Neuronal stem cell (in vitro differentiated cells): ENCODE data around the gene FAM120B.

Experiments used
- DNase-seq: peaks from one replicate; pipeline ENCODE4 v3.0.0-alpha.2; 2013; ENCODE audit warnings: low spot score
- H2AFZ ChIP-seq: one replicate; pipeline ENCODE4 v1.6.1; 2013; ENCODE audit warnings: mild to moderate bottlenecking, low read length, inconsistent platforms
- H2AK5ac ChIP-seq: 2 replicates; pipeline ENCODE4 v1.6.1; 2013; ENCODE audit warnings: low read depth, mild to moderate bottlenecking, inconsistent platforms, low read length, moderate library complexity, mixed read lengths
- H2BK120ac ChIP-seq: 2 replicates; pipeline ENCODE4 v1.6.1; 2013; ENCODE audit warnings: low read depth, mild to moderate bottlenecking, inconsistent platforms, low read length, moderate library complexity, mixed read lengths
- H2BK12ac ChIP-seq: one replicate; pipeline ENCODE4 v1.6.1; 2013; ENCODE audit warnings: low read length, inconsistent platforms
- H2BK15ac ChIP-seq: 2 replicates; pipeline ENCODE4 v1.6.1; 2013; ENCODE audit warnings: mild to moderate bottlenecking, low read length, inconsistent platforms, mixed read lengths
- H2BK5ac ChIP-seq: one replicate; pipeline ENCODE4 v1.6.1; 2013; ENCODE audit warnings: inconsistent platforms, mild to moderate bottlenecking, low read length, moderate library complexity
- H3K14ac ChIP-seq: one replicate; pipeline ENCODE4 v1.6.1; 2013; ENCODE audit warnings: low read length, inconsistent platforms
- H3K18ac ChIP-seq: 2 replicates; pipeline ENCODE4 v1.6.1; 2013; ENCODE audit warnings: low read length, inconsistent platforms
- H3K23ac ChIP-seq: 2 replicates; pipeline ENCODE4 v1.6.1; 2013; ENCODE audit warnings: low read depth, mild to moderate bottlenecking, mixed read lengths, low read length, inconsistent platforms; ENCODE audit not compliant: poor library complexity
- H3K27ac ChIP-seq: replicated peaks from 3 replicates; pipeline ENCODE4 v1.5.1; 2013; ENCODE audit warnings: low read length, inconsistent platforms
- H3K27me3 ChIP-seq, 3 experiments: 2 replicates each; pipeline ENCODE4 v1.6.1; 2013; ENCODE audit warnings: low read length in 3 of 3, mild to moderate bottlenecking in 2 of 3, inconsistent platforms in 1 of 3, low read depth in 1 of 3, mixed read lengths in 1 of 3, moderate library complexity in 1 of 3; ENCODE audit not compliant: control insufficient read depth in 3 of 3, insufficient read depth in 3 of 3
- H3K36me3 ChIP-seq, 2 donors: replicated peaks in 1 of 2; 2 replicates each; pipeline ENCODE4 v1.6.1; 2013; ENCODE audit warnings: low read length in 2 of 2; ENCODE audit not compliant: control insufficient read depth in 2 of 2, insufficient read depth in 2 of 2
- H3K4ac ChIP-seq: 2 replicates; pipeline ENCODE4 v1.6.1; 2013; ENCODE audit warnings: inconsistent platforms, mild to moderate bottlenecking, low read length, moderate library complexity
- H3K4me1 ChIP-seq, 2 donors: 1 replicate in 1 of 2; 2 replicates in 1 of 2; pipeline ENCODE4 v1.6.1; 2013; ENCODE audit warnings: low read length in 2 of 2, low read depth in 1 of 2; ENCODE audit not compliant: control insufficient read depth in 2 of 2, insufficient read depth in 1 of 2
- H3K4me2 ChIP-seq: one replicate; pipeline ENCODE4 v1.6.1; 2013; ENCODE audit warnings: mild to moderate bottlenecking, low read length, inconsistent platforms; ENCODE audit not compliant: insufficient read depth, poor library complexity, severe bottlenecking
- H3K4me3 ChIP-seq, 2 donors: 2 replicates each; pipeline ENCODE4 v1.5.1; 2013; ENCODE audit warnings: low read length in 2 of 2, mild to moderate bottlenecking in 2 of 2, inconsistent platforms in 1 of 2, moderate library complexity in 1 of 2
- H3K79me1 ChIP-seq: one replicate; pipeline ENCODE4 v1.6.1; 2013; ENCODE audit warnings: low read depth, mild to moderate bottlenecking, inconsistent platforms, low read length, moderate library complexity
- H3K9ac ChIP-seq: one replicate; pipeline ENCODE4 v1.6.1; 2013; ENCODE audit warnings: mild to moderate bottlenecking, low read depth, low read length, inconsistent platforms; ENCODE audit not compliant: poor library complexity
- H3K9me3 ChIP-seq, 2 donors: replicated peaks in 1 of 2; 2 replicates each; pipeline versions ENCODE3 to v1.6.1; 2013; ENCODE audit warnings: low read length in 2 of 2, mild to moderate bottlenecking in 2 of 2, inconsistent platforms in 1 of 2, low read depth in 1 of 2, mixed read lengths in 1 of 2, moderate library complexity in 1 of 2; ENCODE audit not compliant: control insufficient read depth in 2 of 2, insufficient read depth in 1 of 2
- H4K8ac ChIP-seq: one replicate; pipeline ENCODE4 v1.6.1; 2013; ENCODE audit warnings: low read depth, mild to moderate bottlenecking, inconsistent platforms, low read length, moderate library complexity
- H4K91ac ChIP-seq: one replicate; pipeline ENCODE4 v1.6.1; 2013; ENCODE audit warnings: low read length, low read depth, mild to moderate bottlenecking, inconsistent platforms; ENCODE audit not compliant: poor library complexity
- WGBS, 2 donors: extraction: QIAGEN DNeasy Blood & Tissue Kit; methylation state at CpG; one replicate each; pipeline ENCODE4 v1.1.7; 2013; ENCODE audit warnings: missing lambda C conversion rate in 2 of 2, mixed read lengths in 1 of 2; ENCODE audit not compliant: insufficient read length in 2 of 2, insufficient replicate concordance in 1 of 2; ENCODE audit errors: extremely low coverage in 2 of 2; 5-methylcytosine and 5-hydroxymethylcytosine counted together

Gene FAM120B

GRCh38 chr6:170433163-170434116 lies 126.9 kb downstream of the FAM120B start:
- Histone ChIP-seq H2AK5ac (no peak overlapping the region), H3K14ac (no peak overlapping the region), H3K36me3 (no peaks in the 10 kb centered on the region), H3K18ac (peak overlapping the region; percentile 69), H4K8ac (no peak overlapping the region), H3K79me1 (no peaks in the 10 kb centered on the region), H3K4me3 (no peak overlapping the region), H2BK15ac (no peak overlapping the region), H2BK120ac (peak overlapping the region; percentile 95), H3K9me3 (peaks cover 5 to 21% of the 10 kb centered on the region in 2 donors), H4K91ac (no peak overlapping the region), H3K27me3 (no peaks in the 10 kb centered on the region), H2BK12ac (peak overlapping the region; percentile 68), H2AFZ (no peak overlapping the region), H3K9ac (no peak overlapping the region), H3K4me1 (peaks cover 12 to 19% of the 10 kb centered on the region in 2 donors), H2BK5ac (no peak overlapping the region), H3K4ac (no peak overlapping the region), H3K27ac (no peak overlapping the region), H3K4me2 (no peak overlapping the region), H3K23ac (no peak overlapping the region)
- WGBS, 2 donors, result no CpG with 5 or more reads among the region's 17 CpGs
- no peak for DNase-seq

GRCh38 chr6:170434117-170434820 lies 127.7 kb downstream of the FAM120B start:
- Histone ChIP-seq H2AK5ac (peak overlapping the region; percentile 97), H2BK12ac (peak overlapping the region; percentile 78), H3K18ac (peak overlapping the region; percentile 89), H3K9me3 (peaks cover 5 to 21% of the 10 kb centered on the region in 2 donors), H4K91ac (no peak overlapping the region), H3K4me2 (no peak overlapping the region), H3K23ac (no peak overlapping the region), H3K27ac (no peak overlapping the region), H3K79me1 (no peaks in the 10 kb centered on the region), H3K14ac (no peak overlapping the region), H2BK5ac (peak overlapping the region; percentile 46), H3K4ac (no peak overlapping the region), H2BK15ac (peak overlapping the region; percentile 71), H2AFZ (no peak overlapping the region), H3K9ac (no peak overlapping the region), H3K27me3 (no peaks in the 10 kb centered on the region), H3K4me1 (peaks cover 17 to 24% of the 10 kb centered on the region in 2 donors), H4K8ac (peak overlapping the region; percentile 44), H3K36me3 (no peaks in the 10 kb centered on the region), H3K4me3 (no peak overlapping the region), H2BK120ac (peak overlapping the region; percentile 95)
- DNase-seq, result no peak
- WGBS, 2 donors, result no CpG with 5 or more reads among the region's 20 CpGs

- Histone ChIP-seq H3K4ac (no peak overlapping the region), H2BK15ac (peak overlapping the region; percentile 71), H3K14ac (no peak overlapping the region), H2AFZ (no peak overlapping the region), H4K8ac (no peak overlapping the region), H3K36me3 (no peaks in the 10 kb centered on the region), H2AK5ac (peak overlapping the region; percentile 97), H3K18ac (peak overlapping the region; percentile 68), H3K23ac (no peak overlapping the region), H3K27me3 (no peaks in the 10 kb centered on the region), H2BK120ac (peak overlapping the region; percentile 95), H2BK5ac (peak overlapping the region; percentile 46), H3K9ac (no peak overlapping the region), H3K27ac (no peak overlapping the region), H3K9me3 (peaks cover 5 to 21% of the 10 kb centered on the region in 2 donors), H3K79me1 (no peaks in the 10 kb centered on the region), H2BK12ac (peak overlapping the region; percentile 78), H3K4me1 (peaks cover 23 to 29% of the 10 kb centered on the region in 2 donors), H3K4me2 (no peak overlapping the region), H4K91ac (no peak overlapping the region), H3K4me3 (no peak overlapping the region)
- no CpG with 5 or more reads among the region's 17 CpGs for WGBS, 2 donors
- no peak for DNase-seq
Observed at GRCh38 chr6:170434821-170435155, 128.2 kb downstream of the FAM120B start.

- H2BK12ac ChIP-seq, result no peak overlapping the region
- H2AK5ac ChIP-seq, result no peak overlapping the region
- no peak overlapping the region for H3K4me3 ChIP-seq
- no peak overlapping the region for H3K4ac ChIP-seq
- peaks cover 5 to 18% of the 10 kb centered on the region in 2 donors for H3K9me3 ChIP-seq
- WGBS, 2 donors, result no CpG with 5 or more reads among the region's 1 CpG
- H3K18ac ChIP-seq, result no peak overlapping the region
- H2BK15ac ChIP-seq, result peak overlapping the region; percentile 4
- H2BK120ac ChIP-seq, result no peak overlapping the region
- H4K8ac ChIP-seq, result no peak overlapping the region
- no peak overlapping the region for H3K14ac ChIP-seq
- H3K36me3 ChIP-seq, result no peaks in the 10 kb centered on the region
- no peak overlapping the region for H4K91ac ChIP-seq
- H3K4me2 ChIP-seq, result no peak overlapping the region
- H3K4me1 ChIP-seq, result peaks cover 32 to 37% of the 10 kb centered on the region in 2 donors
- DNase-seq, result no peak
- no peak overlapping the region for H3K23ac ChIP-seq
- H3K27me3 ChIP-seq, result no peaks in the 10 kb centered on the region
- no peak overlapping the region for H3K27ac ChIP-seq
- no peak overlapping the region for H2BK5ac ChIP-seq
- no peak overlapping the region for H3K9ac ChIP-seq
- H2AFZ ChIP-seq, result no peak overlapping the region
- no peaks in the 10 kb centered on the region for H3K79me1 ChIP-seq
Observed at GRCh38 chr6:170435766-170436165, 129.2 kb downstream of the FAM120B start.
